HS-5 (cell line): ENCODE measurements around the gene RBM4B.
"Not testable (repeated sequence)": the region's sequence is repeated elsewhere in the genome, so short reads cannot be mapped to it uniquely, and the experiment has no call there.

Experiments
- DNase-seq: peaks from one replicate; pipeline ENCODE4 v3.0.0-alpha.2; 2012; ENCODE audit warnings: low read depth

Gene RBM4B

GRCh38 chr11:66639814-66640340 lies 37.8 kb downstream of the RBM4B start:
- not testable (repeated sequence) for DNase-seq

GRCh38 chr11:66639066-66639813 lies 38.4 kb downstream of the RBM4B start:
- DNase-seq: no peak

GRCh38 chr11:66638177-66639065 lies 39.3 kb downstream of the RBM4B start, which contains the start of gene RBM4:
Gene RBM4 (plus strand): TSS chr11:66638703. CDS start chr11:66639712, 1,009 bp downstream.
- DNase-seq: peak; percentile 99

GRCh38 chr11:66637557-66638176 lies 40.0 kb downstream of the RBM4B start:
- DNase-seq: no peak

GRCh38 chr11:66636411-66636810 lies 41.3 kb downstream of the RBM4B start:
- DNase-seq: no peak

GRCh38 chr11:66632952-66633351 lies 44.7 kb downstream of the RBM4B start:
- no peak for DNase-seq

GRCh38 chr11:66631883-66632282 lies 45.8 kb downstream of the RBM4B start:
- no peak for DNase-seq

- no peak for DNase-seq
Measured at GRCh38 chr11:66629356-66629755, 48.3 kb downstream of the RBM4B start.

GRCh38 chr11:66628061-66628603 lies 49.6 kb downstream of the RBM4B start:
- DNase-seq: no peak

- no peak for DNase-seq
Measured at GRCh38 chr11:66626926-66627325, 50.8 kb downstream of the RBM4B start.

- no peak for DNase-seq
Measured at GRCh38 chr11:66626382-66626781, 51.3 kb downstream of the RBM4B start.

GRCh38 chr11:66625752-66626149 lies 51.9 kb downstream of the RBM4B start:
- no peak for DNase-seq

GRCh38 chr11:66625041-66625751 lies 52.5 kb downstream of the RBM4B start:
- no peak for DNase-seq

GRCh38 chr11:66624450-66624849 lies 53.2 kb downstream of the RBM4B start:
- DNase-seq: no peak

- no peak for DNase-seq
Measured at GRCh38 chr11:66619080-66619554, 58.6 kb downstream of the RBM4B start.

GRCh38 chr11:66617155-66617834 lies 60.4 kb downstream of the RBM4B start:
- peak; percentile 24 for DNase-seq

- peak; percentile 97 for DNase-seq
Measured at GRCh38 chr11:66616379-66617154, 61.1 kb downstream of the RBM4B start, which contains the start of gene RBM14. Gene RBM14 (plus strand): TSS chr11:66616630. CDS start chr11:66616721, 91 bp downstream.
